KOPT-K1 (cell line): ENCODE measurements around the gene SGCB.
"Not testable (repeated sequence)": the region's sequence is repeated elsewhere in the genome, so short reads cannot be mapped to it uniquely, and the experiment has no call there.

Experiments used
- H3K27ac ChIP-seq: fragments of 200-600 bp; sonication (generic); 2 replicates; pipeline ENCODE4 v1.5.1; 2016; ENCODE audit warnings: antibody characterized with exemption, mild to moderate bottlenecking, low read depth, low read length; ENCODE audit not compliant: poor library complexity, severe bottlenecking
- H3K36me3 ChIP-seq: fragments of 200-600 bp; sonication (generic); 2 replicates; pipeline ENCODE4 v1.5.1; 2017; ENCODE audit warnings: antibody characterized with exemption, mild to moderate bottlenecking, low read length, moderate library complexity; ENCODE audit not compliant: insufficient read depth
- H3K9me3 ChIP-seq: fragments of 200-600 bp; sonication (generic); 2 replicates; pipeline ENCODE4 v1.5.1; 2017; ENCODE audit warnings: antibody characterized with exemption, low read length, mild to moderate bottlenecking; ENCODE audit not compliant: insufficient read depth, poor library complexity, severe bottlenecking

SGCB gene

GRCh38 chr4:52038103-52038912 is at the start of gene SGCB:
Gene SGCB (minus strand): TSS chr4:52038299. CDS start chr4:52038259, 40 bp downstream.
- Histone ChIP-seq H3K9me3 (no peaks in the 10 kb centered on the region), H3K36me3 (no peaks in the 10 kb centered on the region), H3K27ac (peak within 1 kb of the TSS; percentile 49)

- not testable (repeated sequence) for H3K9me3 ChIP-seq, H3K27ac ChIP-seq, H3K36me3 ChIP-seq
These were observed 48.3 kb upstream of the SGCB start for GRCh38 chr4:52086425-52086824.

- no peaks in the 10 kb centered on the region for H3K36me3 ChIP-seq
- H3K27ac ChIP-seq = no peak overlapping the region
- H3K9me3 ChIP-seq = no peaks in the 10 kb centered on the region
These were observed 43.1 kb upstream of the SGCB start for GRCh38 chr4:52081216-52081615.

GRCh38 chr4:52079659-52080058 is 41.6 kb upstream of the SGCB start:
- Histone ChIP-seq H3K27ac (no peak overlapping the region), H3K9me3 (no peaks in the 10 kb centered on the region), H3K36me3 (no peaks in the 10 kb centered on the region)

- no peak overlapping the region for H3K27ac ChIP-seq
- H3K36me3 ChIP-seq = no peaks in the 10 kb centered on the region
- no peaks in the 10 kb centered on the region for H3K9me3 ChIP-seq
These were observed 38.6 kb upstream of the SGCB start for GRCh38 chr4:52076731-52077130.

- Histone ChIP-seq H3K36me3 (no peaks in the 10 kb centered on the region), H3K9me3 (no peaks in the 10 kb centered on the region), H3K27ac (no peak overlapping the region)
These were observed 33.9 kb upstream of the SGCB start for GRCh38 chr4:52071791-52072546.

- Histone ChIP-seq H3K36me3 (no peaks in the 10 kb centered on the region), H3K9me3 (no peaks in the 10 kb centered on the region), H3K27ac (no peak overlapping the region)
These were observed 31.5 kb upstream of the SGCB start for GRCh38 chr4:52069571-52069970.

GRCh38 chr4:52059372-52059771 is 21.3 kb upstream of the SGCB start:
- Histone ChIP-seq H3K27ac (no peak overlapping the region), H3K36me3 (no peaks in the 10 kb centered on the region), H3K9me3 (no peaks in the 10 kb centered on the region)

- no peak overlapping the region for H3K27ac ChIP-seq
- no peaks in the 10 kb centered on the region for H3K36me3 ChIP-seq
- H3K9me3 ChIP-seq = no peaks in the 10 kb centered on the region
These were observed 20.2 kb upstream of the SGCB start for GRCh38 chr4:52058275-52058674.

- Histone ChIP-seq H3K9me3 (no peaks in the 10 kb centered on the region), H3K36me3 (no peaks in the 10 kb centered on the region), H3K27ac (no peak overlapping the region)
These were observed 19.1 kb upstream of the SGCB start for GRCh38 chr4:52057196-52057595.

- Histone ChIP-seq H3K36me3 (no peaks in the 10 kb centered on the region), H3K27ac (no peak overlapping the region), H3K9me3 (no peaks in the 10 kb centered on the region)
These were observed 16.2 kb upstream of the SGCB start for GRCh38 chr4:52054254-52054653.

- Histone ChIP-seq H3K27ac (no peak overlapping the region), H3K36me3 (no peaks in the 10 kb centered on the region), H3K9me3 (no peaks in the 10 kb centered on the region)
These were observed 14.3 kb upstream of the SGCB start for GRCh38 chr4:52052475-52052780.

- Histone ChIP-seq H3K9me3 (no peaks in the 10 kb centered on the region), H3K27ac (no peak overlapping the region), H3K36me3 (no peaks in the 10 kb centered on the region)
These were observed 13.7 kb upstream of the SGCB start for GRCh38 chr4:52051615-52052474.

- no peaks in the 10 kb centered on the region for H3K36me3 ChIP-seq
- H3K27ac ChIP-seq = no peak within 1 kb of the TSS
- no peaks in the 10 kb centered on the region for H3K9me3 ChIP-seq
These were observed 13.1 kb upstream of the SGCB start, which contains the start of gene SPATA18 for GRCh38 chr4:52051213-52051614. Gene SPATA18 (plus strand): TSS chr4:52051304. CDS start chr4:52051705, 401 bp downstream.

GRCh38 chr4:52049266-52049665 is 11.2 kb upstream of the SGCB start:
- Histone ChIP-seq H3K9me3 (no peaks in the 10 kb centered on the region), H3K27ac (no peak overlapping the region), H3K36me3 (no peaks in the 10 kb centered on the region)
